ENCODE measurements around the gene C12orf57.

DNA sequence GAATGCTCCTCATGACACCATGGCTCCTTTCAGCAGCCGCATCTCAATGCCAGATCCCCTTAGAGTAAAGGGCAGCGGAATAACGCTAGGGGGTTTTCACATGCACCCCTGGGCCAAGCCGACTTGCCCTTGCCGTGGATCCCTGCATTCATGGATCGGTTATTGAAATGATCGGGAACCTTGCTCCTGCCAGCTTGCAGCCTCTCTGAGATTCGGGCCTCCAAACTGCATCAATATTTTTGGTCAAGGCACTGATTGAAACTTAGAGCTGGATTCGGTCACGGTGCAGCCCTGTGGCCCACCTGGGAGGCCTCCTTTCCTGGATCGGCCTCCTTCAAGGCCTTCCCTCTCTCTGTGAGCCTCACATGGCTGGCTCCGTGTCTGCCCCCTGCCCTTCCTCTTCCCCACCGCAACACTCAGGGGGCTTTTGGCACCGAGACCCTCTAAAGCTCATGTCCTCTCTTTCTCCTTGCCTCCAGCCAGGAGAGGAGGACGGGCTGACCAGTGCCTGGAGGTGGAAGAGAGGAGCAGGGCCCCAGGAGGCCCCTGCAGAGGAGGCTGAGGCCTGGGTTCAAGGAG, 9.1 kb downstream of the C12orf57 start:
- TF ChIP-seq POLR2A (IDR thresholded peaks at IDR 0.05), result no peak
- TF ChIP-seq, protein P1, sequence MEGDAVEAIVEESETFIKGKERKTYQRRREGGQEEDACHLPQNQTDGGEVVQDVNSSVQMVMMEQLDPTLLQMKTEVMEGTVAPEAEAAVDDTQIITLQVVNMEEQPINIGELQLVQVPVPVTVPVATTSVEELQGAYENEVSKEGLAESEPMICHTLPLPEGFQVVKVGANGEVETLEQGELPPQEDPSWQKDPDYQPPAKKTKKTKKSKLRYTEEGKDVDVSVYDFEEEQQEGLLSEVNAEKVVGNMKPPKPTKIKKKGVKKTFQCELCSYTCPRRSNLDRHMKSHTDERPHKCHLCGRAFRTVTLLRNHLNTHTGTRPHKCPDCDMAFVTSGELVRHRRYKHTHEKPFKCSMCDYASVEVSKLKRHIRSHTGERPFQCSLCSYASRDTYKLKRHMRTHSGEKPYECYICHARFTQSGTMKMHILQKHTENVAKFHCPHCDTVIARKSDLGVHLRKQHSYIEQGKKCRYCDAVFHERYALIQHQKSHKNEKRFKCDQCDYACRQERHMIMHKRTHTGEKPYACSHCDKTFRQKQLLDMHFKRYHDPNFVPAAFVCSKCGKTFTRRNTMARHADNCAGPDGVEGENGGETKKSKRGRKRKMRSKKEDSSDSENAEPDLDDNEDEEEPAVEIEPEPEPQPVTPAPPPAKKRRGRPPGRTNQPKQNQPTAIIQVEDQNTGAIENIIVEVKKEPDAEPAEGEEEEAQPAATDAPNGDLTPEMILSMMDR (IDR thresholded peaks at IDR 0.05), result no peak
